ENCODE data around the gene RPL15.
"Not testable (repeated sequence)": the region's sequence is repeated elsewhere in the genome, so short reads cannot be mapped to it uniquely, and the experiment has no call there.

DNA sequence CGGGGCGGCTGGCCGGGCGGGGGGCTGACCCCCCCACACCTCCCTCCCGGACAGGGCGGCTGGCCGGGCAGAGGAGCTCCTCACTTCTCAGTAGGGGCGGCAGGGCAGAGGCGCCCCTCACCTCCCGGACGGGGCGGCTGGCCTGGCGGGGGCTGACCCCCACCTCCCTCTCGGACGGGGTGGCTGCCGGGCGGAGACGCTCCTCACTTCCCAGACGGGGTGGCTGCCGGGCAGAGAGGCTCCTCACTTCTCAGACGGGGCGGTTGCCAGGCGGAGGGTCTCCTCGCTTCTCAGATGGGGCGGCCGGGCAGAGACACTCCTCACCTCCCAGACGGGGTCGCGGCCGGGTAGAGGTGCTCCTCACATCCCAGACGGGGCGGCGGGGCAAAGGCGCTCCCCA, 45.6 kb upstream of the RPL15 start:
- TF ChIP-seq EZH2phosphoT487, CTCF (IDR thresholded peaks at IDR 0.05; ENCODE audit: low read length): not testable (repeated sequence)
